T-helper 2 cell treated with Interferon-gamma antibody and Interleukin-4, amounts not matched to agents 5 μg/mL and 100 μg/mL, for 36 hours (primary cell): ENCODE data around the gene MRM2.
A peak's percentile ranks its signal among the peaks of the same experiment; 100 is the strongest.

Experiments
- DNase-seq: peaks from one replicate; pipeline ENCODE4 v3.0.0; 2021; ENCODE audit warnings: low spot score
- H3K27ac Mint-ChIP-seq: one replicate; pipeline ENCODE4 v1.8.0; 2021; ENCODE audit warnings: mild to moderate bottlenecking, mixed read lengths
- H3K27me3 Mint-ChIP-seq: one replicate; pipeline ENCODE4 v1.8.0; 2021; ENCODE audit warnings: low read depth, mixed read lengths
- H3K36me3 Mint-ChIP-seq: one replicate; pipeline ENCODE4 v1.8.0; 2021; ENCODE audit warnings: low read depth, mixed read lengths
- H3K4me1 Mint-ChIP-seq: one replicate; pipeline ENCODE4 v1.8.0; 2021; ENCODE audit warnings: low read depth, mixed read lengths
- H3K4me3 Mint-ChIP-seq: one replicate; pipeline ENCODE4 v1.8.0; 2022; ENCODE audit warnings: mild to moderate bottlenecking, moderate library complexity, mixed read lengths
- H3K9me3 Mint-ChIP-seq: one replicate; pipeline ENCODE4 v1.8.0; 2021; ENCODE audit warnings: mixed read lengths

MRM2 gene

DNA sequence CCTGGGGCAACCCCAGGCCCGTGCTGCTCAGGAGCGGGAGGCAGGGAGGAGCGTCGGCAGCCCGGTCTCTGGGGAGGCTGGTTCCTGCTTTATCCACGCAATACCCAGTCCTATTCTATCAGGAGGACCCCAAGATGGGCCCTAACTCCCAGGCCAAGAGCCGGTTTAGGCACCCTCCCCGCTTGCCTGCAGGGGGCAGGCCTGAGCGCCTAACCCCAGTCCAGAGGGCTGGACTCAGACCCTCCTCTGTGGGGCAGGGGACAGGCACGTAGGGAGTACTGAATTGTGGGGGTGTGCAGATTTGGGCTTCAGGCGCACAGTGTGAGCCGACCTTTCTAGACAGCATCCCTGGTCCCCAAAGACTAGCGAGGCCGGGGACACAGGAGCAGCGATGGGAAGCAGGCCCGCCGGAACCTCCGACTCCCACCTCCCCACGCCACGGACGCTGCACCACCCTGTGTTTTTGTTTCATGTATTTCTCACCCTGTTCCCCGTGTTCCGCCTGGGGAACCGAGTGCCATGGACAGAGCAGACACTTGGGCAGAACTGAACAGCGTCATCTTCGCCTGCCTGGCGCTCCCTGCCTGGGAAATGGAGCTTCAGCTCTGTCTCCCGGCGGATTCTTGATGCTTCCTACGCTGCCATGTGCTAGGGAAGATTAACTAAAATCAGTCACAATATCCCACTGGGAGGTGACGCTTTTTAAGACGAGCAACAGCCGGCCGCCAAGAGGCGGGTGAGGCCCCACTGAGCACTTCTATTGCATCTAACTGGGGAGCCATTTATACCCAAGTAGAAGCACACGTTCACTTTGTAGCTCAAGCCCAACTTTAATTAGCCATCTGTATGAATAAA lies 5.4 kb upstream of the MRM2 start:
- Mint-ChIP-seq H3K36me3 (peaks cover 13% of the 10 kb centered on the region), H3K4me1 (peaks cover 25% of the 10 kb centered on the region), H3K4me3 (no peak overlapping the region), H3K27ac (no peak overlapping the region), H3K9me3 (no peaks in the 10 kb centered on the region), H3K27me3 (no peaks in the 10 kb centered on the region)
- no peak for DNase-seq

DNA sequence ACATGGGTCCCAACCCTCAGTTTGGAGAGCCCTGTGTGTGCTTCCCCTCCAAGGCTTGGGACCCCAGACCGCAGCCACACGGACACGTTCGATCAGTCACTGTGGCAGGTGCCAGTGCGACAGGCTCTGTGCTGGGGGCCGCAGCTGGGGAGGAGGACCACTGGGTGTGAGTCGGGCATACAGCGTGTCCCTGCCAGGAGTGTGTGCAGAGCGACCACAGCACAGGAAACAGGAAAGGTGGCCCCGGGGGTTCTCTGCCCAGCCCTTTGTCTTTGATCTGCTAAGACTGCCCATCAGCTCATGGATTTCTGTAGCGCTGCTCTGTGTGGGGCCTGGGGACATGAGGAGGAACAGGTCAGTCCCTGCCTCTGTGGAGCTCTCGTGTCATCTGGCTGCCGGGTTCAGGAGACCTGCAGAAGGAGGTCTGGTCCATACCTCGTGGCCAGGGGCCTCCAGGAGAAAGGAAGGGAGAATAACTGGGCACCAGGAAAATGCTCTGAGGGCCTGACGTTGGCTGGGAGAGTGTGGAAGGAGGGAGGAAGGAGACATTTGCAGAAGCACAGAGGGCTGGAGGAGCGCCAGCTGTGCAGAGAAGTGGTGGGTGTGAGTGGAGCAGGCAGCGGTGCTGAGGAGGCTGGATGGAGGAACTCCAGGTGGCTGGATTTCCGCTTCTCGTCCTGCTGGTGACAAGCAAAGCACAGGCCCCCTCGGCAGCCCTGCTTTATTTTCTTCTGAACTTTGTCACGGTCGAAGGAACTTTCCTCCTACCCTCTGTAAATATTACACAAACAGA lies 4.1 kb upstream of the MRM2 start:
- H3K4me1 Mint-ChIP-seq, result peaks cover 25% of the 10 kb centered on the region
- no peaks in the 10 kb centered on the region for H3K9me3 Mint-ChIP-seq
- no peak for DNase-seq
- no peaks in the 10 kb centered on the region for H3K27me3 Mint-ChIP-seq
- peaks cover 13% of the 10 kb centered on the region for H3K36me3 Mint-ChIP-seq
- H3K27ac Mint-ChIP-seq, result peak overlapping the region; percentile 15
- H3K4me3 Mint-ChIP-seq, result no peak overlapping the region

GRCh38 chr7:2244404-2244995 lies 2.5 kb upstream of the MRM2 start:
- Mint-ChIP-seq H3K27me3 (no peaks in the 10 kb centered on the region), H3K36me3 (peaks cover 15% of the 10 kb centered on the region), H3K27ac (no peak overlapping the region), H3K9me3 (no peaks in the 10 kb centered on the region), H3K4me3 (no peak overlapping the region), H3K4me1 (peaks cover 24% of the 10 kb centered on the region)
- no peak for DNase-seq

- peak overlapping the region; percentile 93 for H3K4me3 Mint-ChIP-seq
- no peaks in the 10 kb centered on the region for H3K27me3 Mint-ChIP-seq
- no peak for DNase-seq
- H3K36me3 Mint-ChIP-seq, result peaks cover 15% of the 10 kb centered on the region
- H3K27ac Mint-ChIP-seq, result no peak overlapping the region
- no peaks in the 10 kb centered on the region for H3K9me3 Mint-ChIP-seq
- peaks cover 14% of the 10 kb centered on the region for H3K4me1 Mint-ChIP-seq
Measured at GRCh38 chr7:2243458-2243857, 1.5 kb upstream of the MRM2 start.

GRCh38 chr7:2242541-2243429 lies 780 bp upstream of the MRM2 start:
- Mint-ChIP-seq H3K27me3 (no peaks in the 10 kb centered on the region), H3K4me1 (peaks cover 11% of the 10 kb centered on the region), H3K36me3 (peaks cover 17% of the 10 kb centered on the region), H3K9me3 (no peaks in the 10 kb centered on the region), H3K27ac (peak overlapping the region; percentile 91), H3K4me3 (peak overlapping the region; percentile 93)
- DNase-seq, result peak; percentile 7

DNA sequence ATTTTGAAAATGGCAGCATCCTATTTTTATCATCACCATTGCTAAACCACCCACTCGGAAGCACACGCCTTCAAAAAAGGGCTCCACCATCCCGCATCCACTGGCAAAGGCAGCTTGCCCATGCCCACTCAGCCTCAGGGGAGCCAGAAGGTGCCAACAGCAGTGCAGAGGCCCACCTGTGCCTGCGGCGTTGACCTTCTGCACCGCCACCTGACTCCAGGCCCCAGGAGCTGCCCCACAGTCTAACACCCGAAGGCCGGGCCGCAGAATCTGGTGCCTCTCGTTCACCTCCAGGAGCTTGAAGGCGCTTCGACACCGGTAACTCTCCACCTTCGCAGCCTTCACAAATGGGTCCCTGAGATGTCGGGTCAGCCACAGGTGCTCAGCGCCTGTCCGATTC lies 2.8 kb downstream of the MRM2 start:
- H3K27ac Mint-ChIP-seq, result no peak overlapping the region
- H3K4me3 Mint-ChIP-seq, result no peak overlapping the region
- H3K36me3 Mint-ChIP-seq, result peaks cover 25% of the 10 kb centered on the region
- DNase-seq, result no peak
- H3K27me3 Mint-ChIP-seq, result no peaks in the 10 kb centered on the region
- H3K4me1 Mint-ChIP-seq, result peaks cover 5% of the 10 kb centered on the region
- no peaks in the 10 kb centered on the region for H3K9me3 Mint-ChIP-seq

DNA sequence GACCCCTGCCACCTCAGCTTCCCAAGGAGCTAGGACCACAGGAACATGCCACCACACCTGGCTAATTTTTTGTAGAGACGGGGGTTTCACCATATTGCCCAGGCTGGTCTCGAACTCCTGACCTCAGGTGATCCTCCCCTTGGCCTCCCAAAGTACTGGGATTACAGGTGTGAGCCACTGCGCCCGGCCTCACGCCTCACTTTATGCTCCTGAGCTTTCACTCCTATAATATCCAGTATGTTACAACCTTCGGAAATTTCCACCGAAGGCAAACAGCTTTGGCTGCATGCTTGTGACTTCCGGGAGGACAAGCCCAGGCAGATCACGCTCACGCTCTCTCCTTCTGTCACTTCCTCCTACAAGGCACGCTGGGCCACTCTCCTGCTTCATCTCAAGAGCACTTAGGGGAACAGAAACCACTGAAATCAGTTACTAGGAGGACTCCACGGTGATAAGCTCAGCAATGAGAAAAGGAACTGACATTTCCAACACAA lies 4.8 kb downstream of the MRM2 start:
- H3K4me3 Mint-ChIP-seq, result no peak overlapping the region
- H3K9me3 Mint-ChIP-seq, result no peaks in the 10 kb centered on the region
- no peak for DNase-seq
- peaks cover 27% of the 10 kb centered on the region for H3K36me3 Mint-ChIP-seq
- no peak overlapping the region for H3K27ac Mint-ChIP-seq
- peaks cover 8% of the 10 kb centered on the region for H3K4me1 Mint-ChIP-seq
- H3K27me3 Mint-ChIP-seq, result no peaks in the 10 kb centered on the region

DNA sequence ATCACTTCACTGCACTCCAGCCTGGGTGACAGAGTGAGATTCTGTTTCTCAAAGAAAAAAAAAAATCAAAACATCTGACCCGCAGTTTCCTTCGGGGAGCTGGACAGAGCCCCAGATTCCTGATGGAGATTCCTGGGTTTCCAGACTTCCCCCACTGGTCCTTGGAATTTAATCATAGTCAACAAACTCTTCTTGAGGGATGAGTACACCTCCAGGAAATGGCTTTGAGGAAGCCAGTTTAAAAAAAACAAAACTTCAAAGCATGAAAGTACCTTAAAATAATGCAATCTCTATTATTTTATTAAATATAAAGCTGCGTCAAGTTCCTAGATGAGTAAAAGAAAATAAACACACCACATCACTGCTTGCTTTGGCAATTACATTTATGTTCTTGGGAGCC lies 8.1 kb downstream of the MRM2 start:
- Mint-ChIP-seq H3K4me1 (peaks cover 15% of the 10 kb centered on the region), H3K4me3 (peak overlapping the region; percentile 73), H3K36me3 (peaks cover 27% of the 10 kb centered on the region), H3K27ac (peak overlapping the region; percentile 60), H3K27me3 (no peaks in the 10 kb centered on the region), H3K9me3 (no peaks in the 10 kb centered on the region)
- no peak for DNase-seq

GRCh38 chr7:2232766-2233520 lies 9.1 kb downstream of the MRM2 start, which contains the start of gene MAD1L1:
MAD1L1 (minus strand) TSS chr7:2232945; CDS start chr7:2230133, 2,812 bp downstream.
- H3K4me1 Mint-ChIP-seq, result peaks cover 15% of the 10 kb centered on the region
- peak within 1 kb of the TSS; percentile 89 for H3K4me3 Mint-ChIP-seq
- no peaks in the 10 kb centered on the region for H3K9me3 Mint-ChIP-seq
- peaks cover 21% of the 10 kb centered on the region for H3K36me3 Mint-ChIP-seq
- no peaks in the 10 kb centered on the region for H3K27me3 Mint-ChIP-seq
- DNase-seq, result peak; percentile 87
- H3K27ac Mint-ChIP-seq, result peak within 1 kb of the TSS; percentile 88

DNA sequence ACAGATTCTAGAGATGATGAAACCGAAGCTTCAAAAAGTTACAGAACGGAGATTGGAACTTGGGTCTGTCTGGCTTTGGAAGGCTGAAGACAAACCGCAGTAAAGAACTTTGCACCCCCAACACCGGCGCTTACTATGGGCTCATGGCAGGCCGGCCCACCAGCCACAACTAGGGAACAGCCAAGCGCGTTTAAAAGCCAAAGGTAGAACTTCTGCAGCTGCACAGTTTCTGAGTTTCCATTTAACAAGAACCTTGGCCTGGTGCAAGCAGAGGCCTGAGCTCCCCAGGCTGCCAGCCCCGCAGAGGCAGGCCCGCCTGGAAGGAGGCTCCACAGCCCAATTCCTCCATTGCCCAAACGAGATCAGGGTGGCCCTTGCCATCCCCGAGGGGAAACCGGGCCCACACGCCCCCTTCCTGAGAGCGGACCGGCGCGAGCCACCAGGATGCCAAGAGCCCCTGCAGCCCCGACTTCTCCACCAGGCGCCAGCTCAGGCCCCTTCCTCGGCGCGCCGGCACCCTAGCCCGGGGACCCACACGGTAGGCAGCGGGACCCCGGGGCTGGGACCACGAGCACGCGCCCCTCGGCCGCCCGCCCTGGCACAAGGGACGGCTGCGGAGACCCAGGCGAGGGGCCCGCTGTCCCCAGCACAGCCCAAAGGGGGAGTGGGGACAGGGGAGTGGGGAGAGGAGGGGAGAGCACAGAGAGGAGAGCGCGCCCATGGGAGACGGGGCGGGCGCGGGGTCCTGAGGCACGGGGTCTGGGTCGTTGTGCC lies 9.8 kb downstream of the MRM2 start:
- peaks cover 15% of the 10 kb centered on the region for H3K4me1 Mint-ChIP-seq
- H3K4me3 Mint-ChIP-seq, result peak overlapping the region; percentile 76

GRCh38 chr7:2230882-2231281 lies 11.1 kb downstream of the MRM2 start:
- Mint-ChIP-seq H3K9me3 (no peaks in the 10 kb centered on the region), H3K4me1 (peaks cover 15% of the 10 kb centered on the region), H3K27me3 (no peaks in the 10 kb centered on the region), H3K36me3 (peaks cover 21% of the 10 kb centered on the region), H3K4me3 (no peak overlapping the region), H3K27ac (no peak overlapping the region)
- DNase-seq, result no peak

More for the DNA sequence above, 9.8 kb downstream of the MRM2 start:
- Mint-ChIP-seq H3K9me3 (no peaks in the 10 kb centered on the region), H3K36me3 (peaks cover 21% of the 10 kb centered on the region), H3K27me3 (no peaks in the 10 kb centered on the region), H3K27ac (peak overlapping the region; percentile 81)
- peak; percentile 16 for DNase-seq

DNA sequence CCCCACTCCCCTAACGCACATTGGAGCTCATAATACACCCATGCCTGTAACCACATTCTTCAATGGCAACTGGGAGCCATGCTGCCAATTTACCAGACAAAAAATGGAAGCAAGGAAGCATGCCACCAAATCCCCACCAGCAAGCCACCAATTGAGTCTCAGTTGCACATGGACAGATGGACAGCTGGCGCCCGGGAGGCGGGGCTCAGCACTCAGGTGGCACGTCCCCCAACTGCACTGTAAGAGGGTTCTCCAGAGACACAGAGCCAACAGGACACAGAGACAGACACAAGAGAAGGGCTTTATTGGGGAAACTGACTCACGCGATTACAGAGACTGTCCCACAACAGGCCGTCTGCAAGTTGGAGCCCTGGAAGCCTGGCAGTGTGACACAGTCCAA lies 11.8 kb downstream of the MRM2 start:
- Mint-ChIP-seq H3K4me1 (peaks cover 15% of the 10 kb centered on the region), H3K27me3 (no peaks in the 10 kb centered on the region), H3K27ac (no peak overlapping the region), H3K4me3 (peak overlapping the region; percentile 36), H3K36me3 (peaks cover 23% of the 10 kb centered on the region), H3K9me3 (no peaks in the 10 kb centered on the region)
- no peak for DNase-seq
